Esophagus (tissue), 2 donors: ENCODE results near the gene MFSD6. TPM values are rescaled to one million over a fixed set of nuclear protein-coding genes. Genes with fewer than 3 reads are reported as not detected.
A peak's percentile ranks its signal among the peaks of the same experiment; 100 is the strongest.
"Not testable (repeated sequence)": the region's sequence is repeated elsewhere in the genome, so short reads cannot be mapped to it uniquely, and the experiment has no call there.

Experiments used
- H3K27ac ChIP-seq, 2 donors: one replicate each; pipeline ENCODE4 v1.5.1; 2013; ENCODE audit warnings: low read depth in 2 of 2, mild to moderate bottlenecking in 2 of 2, inconsistent platforms in 1 of 2, low read length in 1 of 2, moderate library complexity in 1 of 2
- H3K27me3 ChIP-seq, 2 donors: one replicate each; pipeline ENCODE4 v1.6.1; 2013; ENCODE audit warnings: low read length in 2 of 2, control low read depth in 1 of 2, mild to moderate bottlenecking in 1 of 2; ENCODE audit not compliant: insufficient read depth in 2 of 2, control insufficient read depth in 1 of 2
- H3K36me3 ChIP-seq, 2 donors: one replicate each; pipeline ENCODE4 v1.6.1; 2013; ENCODE audit warnings: low read length in 1 of 2; ENCODE audit not compliant: control insufficient read depth in 2 of 2, insufficient read depth in 2 of 2
- H3K4me1 ChIP-seq, 2 donors: one replicate each; pipeline ENCODE4 v1.6.1; 2013; ENCODE audit warnings: low read length in 1 of 2; ENCODE audit not compliant: control insufficient read depth in 2 of 2, insufficient read depth in 2 of 2
- H3K4me3 ChIP-seq, 2 donors: one replicate each; pipeline ENCODE4 v1.5.1; 2013; ENCODE audit warnings: low read length in 2 of 2, mild to moderate bottlenecking in 2 of 2, low read depth in 1 of 2, moderate library complexity in 1 of 2
- H3K9me3 ChIP-seq, 2 donors: one replicate each; pipeline ENCODE4 v1.6.1; 2013; ENCODE audit warnings: mild to moderate bottlenecking in 2 of 2, low read depth in 1 of 2, low read length in 1 of 2, moderate library complexity in 1 of 2; ENCODE audit not compliant: control insufficient read depth in 2 of 2, insufficient read depth in 1 of 2
- WGBS, 2 donors: extraction: QIAGEN DNeasy Blood & Tissue Kit; methylation state at CpG; one replicate each; pipeline ENCODE4 v1.1.7; 2013; 5-methylcytosine and 5-hydroxymethylcytosine counted together
- polyA plus RNA-seq, 2 donors: library from polyadenylated mRNA; stranded (reverse); fragments of 200-250 nt; gene quantifications; one replicate each; pipeline ENCODE4 v1.2.3, GENCODE V29; 2013
- donor health status: healthy with polysubstance abuse.
- donor health status: Bipolar disorder and iron deficiency.

The MFSD6 gene
- 10 to 100 TPM; 25.2 to 30.5 TPM for polyA plus RNA-seq

DNA sequence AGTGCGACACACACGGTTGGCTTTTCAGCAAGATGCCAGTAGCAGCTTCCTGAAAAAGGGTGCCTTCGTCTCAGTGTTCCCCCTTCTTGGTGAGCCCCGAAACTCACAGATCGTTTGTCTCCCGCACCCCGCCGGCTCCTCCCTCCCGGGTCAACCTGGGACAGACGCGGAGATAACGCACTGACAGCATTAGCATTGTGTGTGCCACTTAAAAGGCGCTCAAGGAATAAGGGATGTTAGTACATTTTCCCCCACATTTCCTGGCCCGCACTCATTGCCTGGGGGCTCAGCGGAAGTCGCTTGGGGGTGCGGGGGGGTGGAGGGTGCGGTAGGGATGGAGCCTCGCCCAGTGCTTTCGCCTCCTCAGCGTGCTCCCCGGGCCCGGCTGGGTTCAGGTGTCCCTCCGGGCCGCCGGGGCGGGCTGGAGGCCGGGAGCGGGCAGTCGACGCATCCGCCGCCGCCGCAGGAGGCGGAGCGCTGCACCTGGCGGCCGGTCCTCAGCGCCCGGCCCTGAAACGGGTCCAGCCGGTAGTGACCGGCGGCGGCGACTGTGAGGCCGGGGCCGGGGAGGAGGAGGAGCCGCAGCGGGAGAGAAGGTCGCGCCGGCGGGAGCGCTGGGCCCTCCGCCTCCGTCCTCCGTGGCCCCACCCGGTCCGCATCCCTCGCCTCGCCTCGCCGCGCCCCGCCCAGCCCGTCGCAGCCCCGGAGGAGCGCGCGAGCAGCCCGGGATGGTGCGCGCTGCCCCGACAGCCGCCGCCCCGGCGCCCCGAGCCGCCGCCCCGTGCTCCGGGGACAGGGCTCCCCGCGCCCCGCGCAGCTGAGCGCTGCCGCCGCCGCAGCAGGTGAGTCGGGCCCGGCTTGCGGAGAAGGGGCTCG is at the start of gene MFSD6:
TSS of gene MFSD6 (plus strand) at position 694 of the 876 bp plus-strand sequence. CDS start 27,675 bp downstream, outside the sequence.
- H3K36me3 ChIP-seq, result no peaks in the 10 kb centered on the region
- no peaks in the 10 kb centered on the region for H3K27me3 ChIP-seq
- no peaks in the 10 kb centered on the region for H3K9me3 ChIP-seq
- peaks cover 0 to 6% of the 10 kb centered on the region in 2 donors for H3K4me1 ChIP-seq
- 1% methylated on average over 79 to 98 of the region's 98 CpGs for WGBS, 2 donors
- peak within 1 kb of the TSS; percentile 94 to 98 for H3K27ac ChIP-seq
- H3K4me3 ChIP-seq, result peak within 1 kb of the TSS; percentile 83 to 94

- not testable (repeated sequence) for H3K4me1 ChIP-seq, H3K9me3 ChIP-seq, H3K4me3 ChIP-seq, H3K36me3 ChIP-seq, H3K27me3 ChIP-seq
- H3K27ac ChIP-seq, result peak overlapping the region; percentile 66 to 87
- 62 to 72% methylated on average over 8 of the region's 8 CpGs for WGBS, 2 donors
Observed at GRCh38 chr2:190358655-190359448, 49.3 kb upstream of the MFSD6 start.

GRCh38 chr2:190360561-190360960 is 47.6 kb upstream of the MFSD6 start:
- no peak overlapping the region for H3K27ac ChIP-seq
- H3K4me1 ChIP-seq, result peaks cover 0 to 3% of the 10 kb centered on the region in 2 donors
- H3K36me3 ChIP-seq, result no peaks in the 10 kb centered on the region
- H3K27me3 ChIP-seq, result no peaks in the 10 kb centered on the region
- H3K4me3 ChIP-seq, result no peak overlapping the region
- H3K9me3 ChIP-seq, result no peaks in the 10 kb centered on the region

DNA sequence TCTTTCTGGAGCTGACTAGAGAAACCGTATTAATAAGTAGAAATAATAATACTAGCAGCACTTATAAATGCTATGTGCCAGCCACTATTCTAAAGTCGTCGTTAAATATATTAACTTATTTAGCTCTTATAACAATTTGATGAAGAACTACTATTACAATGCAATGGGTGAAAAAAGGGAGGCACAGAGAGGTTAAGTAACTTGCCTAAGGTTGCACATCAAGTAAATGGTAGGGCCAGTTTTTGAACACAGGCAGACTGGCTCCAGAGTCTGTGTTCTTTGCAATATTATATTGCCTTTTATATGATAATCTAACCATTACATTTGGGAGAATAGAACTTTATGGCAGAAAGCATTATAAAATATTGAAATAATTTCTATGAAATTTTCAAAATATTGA is 47.2 kb upstream of the MFSD6 start:
- Histone ChIP-seq H3K4me3 (no peak overlapping the region), H3K27ac (no peak overlapping the region), H3K27me3 (no peaks in the 10 kb centered on the region), H3K36me3 (no peaks in the 10 kb centered on the region), H3K9me3 (no peaks in the 10 kb centered on the region), H3K4me1 (peaks cover 0 to 3% of the 10 kb centered on the region in 2 donors)
- 88 to 91% methylated on average over 3 of the region's 3 CpGs for WGBS, 2 donors

DNA sequence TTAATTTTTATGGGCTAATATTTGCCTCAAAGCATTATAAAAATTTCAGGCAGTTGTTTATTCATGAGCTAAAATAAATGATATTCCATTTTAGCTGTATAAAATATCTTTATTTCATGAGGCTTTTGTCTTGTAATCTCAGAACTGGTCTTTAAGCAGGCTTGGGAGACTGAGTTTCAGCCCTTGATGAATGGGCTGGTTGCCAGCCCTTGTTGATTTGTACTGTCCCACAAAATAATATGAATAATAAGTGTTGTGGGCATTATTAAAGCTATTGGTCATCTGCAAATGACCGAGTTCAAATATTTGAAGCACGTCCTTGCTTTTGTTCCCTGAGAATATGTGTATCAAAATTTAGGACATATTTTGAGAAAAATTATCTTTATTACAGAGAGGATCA is 46.6 kb upstream of the MFSD6 start:
- H3K27ac ChIP-seq, result no peak overlapping the region
- no peaks in the 10 kb centered on the region for H3K4me1 ChIP-seq
- H3K4me3 ChIP-seq, result no peak overlapping the region
- H3K36me3 ChIP-seq, result no peaks in the 10 kb centered on the region
- H3K9me3 ChIP-seq, result no peaks in the 10 kb centered on the region
- H3K27me3 ChIP-seq, result no peaks in the 10 kb centered on the region
- 47 to 72% methylated on average over 2 of the region's 2 CpGs for WGBS, 2 donors

GRCh38 chr2:190362894-190363293 is 45.3 kb upstream of the MFSD6 start:
- Histone ChIP-seq H3K27ac (no peak overlapping the region), H3K4me3 (no peak overlapping the region), H3K27me3 (no peaks in the 10 kb centered on the region), H3K4me1 (no peaks in the 10 kb centered on the region), H3K9me3 (no peaks in the 10 kb centered on the region), H3K36me3 (peaks cover 0 to 3% of the 10 kb centered on the region in 2 donors)
- WGBS, 2 donors, result 97 to 100% methylated on average over 1 of the region's 1 CpG

DNA sequence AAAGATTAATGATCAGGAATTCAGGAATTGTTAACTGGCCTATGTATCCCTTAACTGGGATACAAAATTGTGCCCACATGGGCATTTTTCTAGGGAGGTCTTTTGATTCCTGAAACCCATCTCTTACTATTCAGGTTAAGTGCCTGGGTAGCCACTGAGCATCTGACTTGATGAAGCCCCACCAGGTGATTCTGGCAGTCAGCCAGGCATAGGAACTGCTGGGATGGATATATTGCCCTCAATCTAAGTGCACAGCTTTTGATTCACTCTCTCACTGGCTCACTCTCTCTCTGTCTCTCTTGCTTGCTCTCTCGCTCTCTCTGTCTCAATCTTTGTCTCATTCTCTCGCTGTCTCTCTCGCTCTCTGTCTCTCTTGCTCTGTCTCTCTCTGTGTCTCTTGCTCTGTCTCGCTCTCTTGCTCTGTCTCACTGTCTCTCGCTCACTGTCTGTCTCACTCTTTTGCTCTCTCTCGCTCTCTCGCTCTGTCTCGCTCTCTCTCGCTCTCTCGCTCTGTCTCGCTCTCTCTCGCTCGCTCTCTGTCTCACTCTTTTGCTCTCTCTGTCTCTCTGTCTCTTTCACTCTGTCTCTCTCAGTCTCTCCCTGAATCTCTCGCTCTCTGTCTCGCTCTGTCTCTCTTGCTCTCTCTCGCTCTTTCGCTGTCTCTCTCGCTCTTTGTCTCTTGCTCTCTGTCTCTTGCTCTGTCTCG is 42.5 kb upstream of the MFSD6 start:
- WGBS, 2 donors, result 88 to 96% methylated on average over 19 of the region's 19 CpGs
- no peak overlapping the region for H3K27ac ChIP-seq
- H3K27me3 ChIP-seq, result no peaks in the 10 kb centered on the region
- no peak overlapping the region for H3K4me3 ChIP-seq
- H3K4me1 ChIP-seq, result no peaks in the 10 kb centered on the region
- H3K9me3 ChIP-seq, result no peaks in the 10 kb centered on the region
- H3K36me3 ChIP-seq, result peaks cover 0 to 5% of the 10 kb centered on the region in 2 donors

- Histone ChIP-seq H3K27me3 (no peaks in the 10 kb centered on the region), H3K36me3 (peaks cover 5 to 8% of the 10 kb centered on the region in 2 donors)
- 88 to 94% methylated on average over 11 of the region's 11 CpGs for WGBS, 2 donors
Observed at GRCh38 chr2:190366248-190366753, 41.9 kb upstream of the MFSD6 start.

GRCh38 chr2:190367091-190367490 is 41.1 kb upstream of the MFSD6 start:
- no peaks in the 10 kb centered on the region for H3K27me3 ChIP-seq
- WGBS, 2 donors, result 88 to 95% methylated on average over 4 of the region's 4 CpGs
- no peaks in the 10 kb centered on the region for H3K9me3 ChIP-seq
- peaks cover 5 to 8% of the 10 kb centered on the region in 2 donors for H3K36me3 ChIP-seq
- no peaks in the 10 kb centered on the region for H3K4me1 ChIP-seq
- H3K27ac ChIP-seq, result no peak overlapping the region
- no peak overlapping the region for H3K4me3 ChIP-seq

More at GRCh38 chr2:190366248-190366753, 41.9 kb upstream of the MFSD6 start:
- no peak overlapping the region for H3K4me3 ChIP-seq
- H3K27ac ChIP-seq, result no peak overlapping the region
- H3K9me3 ChIP-seq, result no peaks in the 10 kb centered on the region
- H3K4me1 ChIP-seq, result no peaks in the 10 kb centered on the region
